GM18511 (cell line): ENCODE measurements around the gene DPH7.
"Not testable (repeated sequence)": the region's sequence is repeated elsewhere in the genome, so short reads cannot be mapped to it uniquely, and the experiment has no call there.

ENCODE experiments used
- ATAC-seq: cut with Tn5 transposase; IDR thresholded peaks from one replicate; pipeline ENCODE4 v1.9.1; 2021; ENCODE audit warnings: mild to moderate bottlenecking, moderate library complexity; ENCODE audit not compliant: unreplicated experiment

The DPH7 gene

DNA sequence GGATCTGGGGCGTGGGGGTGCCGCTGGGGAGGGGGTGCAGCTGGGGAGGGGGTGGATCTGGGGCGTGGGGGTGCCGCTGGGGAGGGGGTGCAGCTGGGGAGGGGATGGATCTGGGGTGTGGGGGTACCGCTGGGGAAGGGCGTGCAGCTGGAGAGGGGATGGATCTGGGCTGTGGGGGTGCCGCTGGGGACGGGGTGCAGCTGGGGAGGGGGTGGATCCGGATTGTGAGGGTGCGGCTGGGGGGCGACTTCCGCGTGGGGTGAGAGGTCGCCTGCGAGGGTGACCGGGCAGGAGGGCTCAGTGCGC, 27.8 kb downstream of the DPH7 start:
- not testable (repeated sequence) for ATAC-seq

DNA sequence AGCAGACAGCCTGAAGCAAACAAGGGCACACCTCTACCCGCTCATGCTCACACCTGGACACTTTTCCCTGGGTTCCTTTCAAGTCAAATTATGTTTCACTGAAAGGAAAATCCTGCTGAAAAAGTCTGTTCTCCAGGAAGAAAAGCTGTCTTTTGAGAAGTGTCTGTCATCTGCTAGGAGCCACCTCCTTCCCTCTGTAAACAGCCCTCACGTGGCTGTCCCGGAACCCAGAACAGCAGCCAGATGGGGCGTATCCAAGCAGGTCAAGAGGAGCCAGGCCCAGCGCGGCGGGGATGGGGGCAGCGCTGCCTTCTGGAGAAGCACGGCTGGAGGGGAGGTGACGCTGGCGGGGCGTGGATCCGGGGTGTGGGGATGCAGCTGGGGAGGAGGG, 28.5 kb downstream of the DPH7 start, which contains the start of gene PNPLA7:
Gene PNPLA7, minus strand, starts transcription at position 172 of the 391 bp plus-strand sequence. CDS start 205 bp downstream, outside the sequence.
- no peak for ATAC-seq

DNA sequence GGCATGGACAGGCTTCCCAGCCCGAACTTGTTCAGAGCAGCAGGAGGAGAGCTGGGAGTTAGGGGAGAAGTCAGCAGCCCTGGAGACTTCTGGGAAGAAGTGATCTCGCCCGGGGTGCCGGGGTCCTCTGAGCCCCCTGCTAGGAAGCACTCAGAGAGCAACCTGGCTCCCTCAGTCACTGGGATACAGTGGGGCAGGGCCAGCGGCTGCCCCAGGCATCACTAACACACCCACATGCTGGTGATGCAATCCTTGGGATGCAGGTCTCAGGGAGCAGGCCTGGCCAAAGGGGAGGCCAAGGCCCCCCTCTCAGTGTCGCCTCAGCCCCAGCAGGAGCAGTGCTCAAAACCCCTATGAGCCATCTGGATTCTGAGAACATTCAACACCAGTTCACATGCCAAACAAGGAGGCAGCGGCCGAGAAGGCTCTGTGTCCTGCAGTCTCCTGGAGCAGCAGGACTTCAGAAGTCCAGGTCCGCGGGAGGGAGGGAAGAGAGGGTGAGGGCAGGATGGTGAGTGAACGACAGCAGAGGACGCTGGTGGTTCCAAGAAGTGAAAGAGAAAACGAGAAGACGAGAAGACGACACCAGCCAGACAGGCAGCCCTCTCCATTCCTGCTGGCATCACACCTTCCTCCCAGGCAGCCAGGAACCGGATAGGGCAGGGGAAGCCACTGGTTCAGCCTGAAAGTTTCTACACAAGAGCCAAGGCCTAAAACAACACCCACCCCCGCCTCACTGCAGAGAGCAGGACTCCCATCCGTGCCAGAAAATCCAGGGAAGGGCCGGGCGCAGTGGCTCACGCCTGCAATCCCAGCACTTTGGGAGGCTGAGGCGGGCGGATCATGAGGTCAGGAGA, 30.8 kb downstream of the DPH7 start:
- ATAC-seq: no peak

DNA sequence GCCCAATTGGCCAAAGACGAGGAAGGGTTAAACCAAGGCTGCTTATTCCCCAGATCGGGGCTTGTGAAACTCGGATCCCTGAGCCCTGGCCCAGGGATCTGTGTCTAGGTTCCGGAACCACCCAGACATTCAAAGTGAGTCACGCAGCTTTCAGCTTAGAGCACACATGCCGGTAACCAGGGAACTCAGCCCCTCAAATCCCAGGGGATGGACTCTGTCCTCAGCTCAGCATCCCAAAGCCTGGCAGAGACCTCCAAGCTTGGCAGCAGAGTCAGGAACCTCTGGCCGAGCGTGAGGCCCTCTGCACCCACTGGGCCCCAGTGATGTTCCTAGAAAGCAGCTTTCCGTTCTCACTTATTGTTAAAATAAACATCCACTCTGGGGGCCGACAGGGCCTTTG, 33.6 kb downstream of the DPH7 start:
- ATAC-seq: no peak

DNA sequence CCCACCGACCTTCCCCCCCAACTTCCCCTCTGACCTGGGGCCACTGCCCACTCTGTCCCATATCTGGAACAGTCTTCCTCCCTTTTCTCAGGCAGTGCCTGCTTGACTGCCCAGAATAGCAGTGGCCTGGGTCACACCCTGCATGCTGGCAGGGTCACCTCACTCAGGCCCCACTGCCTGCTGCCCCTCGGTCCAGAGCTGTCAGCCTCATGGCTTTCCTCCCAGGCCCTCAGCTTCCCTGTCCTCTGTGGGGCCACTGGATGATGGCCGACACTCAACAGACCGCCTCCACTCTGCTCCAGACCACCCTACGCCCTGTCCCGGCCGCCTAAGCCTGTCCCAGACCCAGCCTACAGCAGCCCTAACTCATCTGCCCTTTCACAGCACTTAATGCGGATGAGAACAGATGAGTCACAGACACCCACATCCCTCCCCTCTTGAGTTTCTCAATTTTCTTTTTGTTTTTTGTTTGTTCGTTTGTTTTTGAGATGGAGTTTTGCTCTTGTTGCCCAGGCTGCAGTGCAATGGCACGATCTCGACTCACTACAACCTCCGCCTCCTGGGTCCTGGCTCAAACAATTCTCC, 34.5 kb downstream of the DPH7 start:
- ATAC-seq: no peak

DNA sequence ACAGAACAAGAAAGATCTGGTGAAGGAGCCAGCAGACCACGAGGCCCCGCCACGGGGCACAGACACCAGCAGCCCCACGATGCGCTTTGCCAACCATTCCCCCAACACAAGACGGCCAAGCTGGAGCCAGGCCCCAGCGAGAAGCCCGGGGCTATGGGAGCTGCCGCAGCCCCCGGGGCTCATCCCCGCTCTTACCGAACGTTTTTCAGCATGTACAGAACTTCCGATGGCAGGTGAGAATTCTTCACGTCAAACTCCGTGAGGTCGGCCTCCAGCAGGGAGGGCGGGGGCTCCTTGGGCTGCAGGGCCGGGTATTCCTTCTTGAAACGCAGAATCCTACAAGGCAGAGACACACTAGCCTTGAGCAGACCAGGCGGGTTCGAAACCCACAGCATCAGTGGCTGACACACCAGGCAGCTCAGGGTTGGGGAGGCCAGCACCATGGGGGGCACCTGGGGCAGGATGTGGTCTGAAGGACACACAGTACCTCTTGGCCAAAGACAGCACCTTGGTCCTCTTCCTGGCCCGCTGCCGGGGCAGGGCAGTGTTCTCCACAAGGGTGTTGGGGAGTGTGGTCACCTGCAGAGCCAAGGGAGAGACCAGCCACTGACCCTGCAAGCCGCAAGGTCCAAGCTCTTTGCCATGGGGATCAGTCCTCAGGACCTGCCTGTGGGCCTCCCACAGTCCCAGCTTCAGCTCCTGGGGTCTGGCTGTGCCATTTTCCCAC, 35.3 kb downstream of the DPH7 start:
- ATAC-seq: no peak

DNA sequence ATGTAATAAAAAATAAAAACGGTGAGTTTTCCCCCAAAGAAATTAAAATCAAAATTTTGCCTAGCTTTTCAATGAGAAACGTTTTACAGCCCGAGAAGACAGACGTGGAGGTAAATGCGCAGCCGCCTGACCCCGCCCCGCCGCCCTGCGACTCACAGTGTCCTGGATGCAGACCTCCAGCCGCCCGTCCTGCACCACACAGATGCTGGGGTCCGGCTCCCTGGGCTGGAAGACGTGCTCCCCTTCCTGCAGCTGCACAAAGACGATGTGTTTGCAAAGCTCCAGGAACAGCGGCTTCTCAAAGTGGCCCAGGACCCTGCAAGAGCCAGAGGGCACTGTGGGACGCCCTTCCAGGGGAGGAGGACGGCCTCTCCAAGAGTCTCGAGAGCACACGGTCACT, 36.2 kb downstream of the DPH7 start:
- ATAC-seq: no peak

DNA sequence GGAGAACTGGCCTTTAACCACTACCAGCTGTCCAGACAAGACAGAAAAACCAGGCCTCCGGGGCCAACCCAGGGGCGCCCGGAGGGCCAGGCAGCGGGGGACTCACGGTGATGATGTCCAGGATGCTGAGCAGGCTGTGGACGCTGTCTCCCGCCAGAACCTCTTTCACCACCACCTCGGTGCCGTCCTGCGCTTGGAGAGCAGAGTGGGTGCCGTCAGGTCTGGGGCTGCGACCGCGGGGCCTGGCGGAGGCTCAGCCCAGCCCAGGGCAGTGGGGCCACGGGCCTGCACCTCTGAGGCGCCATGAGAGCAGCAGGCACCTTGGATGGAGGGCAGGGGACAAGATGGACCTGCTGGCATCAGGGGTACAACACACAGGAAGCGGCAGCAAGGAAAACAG, 38.2 kb downstream of the DPH7 start:
- no peak for ATAC-seq

DNA sequence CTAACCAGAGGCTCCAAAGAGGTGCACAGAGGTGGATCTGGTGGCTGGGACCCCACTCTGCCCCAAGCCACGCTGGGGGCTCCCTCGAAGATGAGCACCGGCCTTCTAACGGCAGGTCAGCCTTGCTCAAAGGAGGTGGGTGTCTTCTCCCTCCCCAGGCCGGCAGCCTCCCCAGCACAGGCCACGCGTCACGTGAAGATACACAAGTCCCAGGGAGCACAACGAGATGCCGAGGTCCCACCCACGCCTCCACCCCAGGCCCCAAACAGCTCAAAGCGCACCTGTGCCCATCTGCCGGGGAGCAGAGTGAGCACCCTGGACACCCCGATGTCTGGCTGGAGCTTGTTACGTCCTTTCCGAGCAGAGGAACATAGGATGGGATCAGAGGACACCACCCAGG, 40.7 kb downstream of the DPH7 start:
- ATAC-seq: no peak

DNA sequence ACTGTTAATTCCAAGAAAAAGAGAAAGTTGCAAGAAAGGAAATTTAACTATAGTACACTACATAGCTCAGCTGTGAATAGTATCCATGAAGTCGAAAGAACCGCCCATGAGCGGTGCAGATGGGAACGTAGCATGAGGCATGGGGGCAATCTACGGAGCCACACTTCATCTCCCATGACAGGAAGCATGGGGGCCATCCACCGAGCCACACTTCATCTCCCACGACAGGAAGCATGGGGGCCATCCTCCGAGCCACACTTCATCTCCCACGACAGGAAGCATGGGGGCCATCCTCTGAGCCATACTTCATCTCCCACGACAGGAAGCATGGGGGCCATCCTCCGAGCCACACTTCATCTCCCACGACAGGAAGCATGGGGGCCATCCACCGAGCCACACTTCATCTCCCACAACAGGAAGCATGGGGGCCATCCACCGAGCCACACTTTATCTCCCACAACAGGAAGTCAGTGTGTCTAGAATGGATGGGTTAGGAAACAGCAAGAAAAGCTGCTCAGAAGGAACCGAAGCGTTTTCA, 42.1 kb downstream of the DPH7 start:
- not testable (repeated sequence) for ATAC-seq

DNA sequence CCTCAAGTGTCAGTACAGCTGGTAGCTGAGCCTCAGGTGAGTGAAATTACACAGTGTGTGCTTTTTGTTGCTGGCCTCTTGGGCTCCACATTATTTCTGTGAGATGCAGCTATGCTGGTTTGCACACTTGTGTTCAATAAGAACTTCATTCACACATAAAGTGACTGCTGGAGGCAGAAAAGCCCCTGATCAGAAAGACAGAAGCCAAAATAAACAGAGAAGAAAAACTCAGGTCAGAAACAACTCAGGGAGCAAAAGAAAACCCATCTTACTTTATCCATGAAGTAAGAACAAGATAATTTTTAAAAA, 43.7 kb downstream of the DPH7 start:
- no peak for ATAC-seq

DNA sequence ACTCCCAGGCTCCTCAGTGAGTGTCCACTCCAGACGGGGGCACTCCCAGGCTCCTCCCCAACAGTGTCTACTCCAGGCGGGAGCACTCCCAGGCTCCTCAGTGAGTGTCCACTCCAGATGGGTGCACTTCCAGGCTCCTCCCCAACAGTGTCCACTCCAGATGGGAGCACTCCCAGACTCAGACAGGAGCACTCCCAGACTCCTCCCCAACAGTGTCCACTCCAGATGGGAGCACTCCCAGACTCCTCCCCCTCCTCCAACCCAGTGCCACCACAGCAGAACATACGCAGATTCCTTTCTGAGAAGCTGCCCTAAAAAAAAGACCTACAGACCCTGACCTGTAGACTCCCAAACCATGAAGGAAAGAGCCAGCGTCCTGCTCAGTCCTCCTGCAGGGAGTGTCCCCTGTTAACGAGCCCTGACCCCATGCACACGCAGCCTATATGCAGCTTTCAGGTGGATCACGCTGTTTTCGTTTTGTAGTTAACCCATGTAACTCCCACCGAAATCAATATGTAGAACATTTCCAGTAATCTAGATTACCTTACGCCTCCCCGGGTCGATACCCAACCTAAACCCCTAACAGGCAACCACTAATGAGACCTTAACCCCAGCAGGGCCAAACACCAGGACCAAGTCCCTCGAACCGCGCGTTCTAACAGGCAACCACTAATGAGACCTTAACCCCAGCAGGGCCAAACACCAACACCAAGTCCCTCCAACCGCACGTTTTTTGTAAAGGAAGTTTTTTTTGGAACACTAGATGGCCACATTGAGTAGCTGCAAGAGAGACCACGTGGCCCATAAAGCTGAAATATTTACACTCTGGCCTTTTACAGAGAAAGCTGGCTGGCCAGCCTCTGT, 44.2 kb downstream of the DPH7 start:
- ATAC-seq: no peak

DNA sequence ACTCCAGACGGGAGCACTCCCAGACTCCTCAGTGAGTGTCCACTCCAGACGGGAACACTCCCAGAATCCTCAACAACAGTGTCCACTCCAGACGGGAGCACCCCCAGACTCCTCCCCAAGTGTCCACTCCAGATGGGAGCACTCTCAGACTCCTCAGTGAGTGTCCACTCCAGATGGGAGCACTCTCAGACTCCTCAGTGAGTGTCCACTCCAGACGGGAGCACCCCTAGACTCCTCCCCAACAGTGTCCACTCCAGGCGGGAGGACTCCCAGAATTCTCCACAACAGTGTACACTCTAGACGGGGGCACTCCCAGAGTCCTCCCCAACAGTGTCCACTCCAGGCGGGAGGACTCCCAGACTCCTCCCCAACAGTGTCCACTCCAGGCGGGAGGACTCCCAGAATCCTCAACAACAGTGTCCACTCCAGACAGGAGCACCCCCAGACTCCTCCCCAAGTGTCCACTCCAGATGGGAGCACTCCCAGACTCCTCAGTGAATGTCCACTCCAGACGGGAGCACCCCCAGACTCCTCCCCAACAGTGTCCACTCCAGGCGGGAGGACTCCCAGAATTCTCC, 45.7 kb downstream of the DPH7 start:
- not testable (repeated sequence) for ATAC-seq

DNA sequence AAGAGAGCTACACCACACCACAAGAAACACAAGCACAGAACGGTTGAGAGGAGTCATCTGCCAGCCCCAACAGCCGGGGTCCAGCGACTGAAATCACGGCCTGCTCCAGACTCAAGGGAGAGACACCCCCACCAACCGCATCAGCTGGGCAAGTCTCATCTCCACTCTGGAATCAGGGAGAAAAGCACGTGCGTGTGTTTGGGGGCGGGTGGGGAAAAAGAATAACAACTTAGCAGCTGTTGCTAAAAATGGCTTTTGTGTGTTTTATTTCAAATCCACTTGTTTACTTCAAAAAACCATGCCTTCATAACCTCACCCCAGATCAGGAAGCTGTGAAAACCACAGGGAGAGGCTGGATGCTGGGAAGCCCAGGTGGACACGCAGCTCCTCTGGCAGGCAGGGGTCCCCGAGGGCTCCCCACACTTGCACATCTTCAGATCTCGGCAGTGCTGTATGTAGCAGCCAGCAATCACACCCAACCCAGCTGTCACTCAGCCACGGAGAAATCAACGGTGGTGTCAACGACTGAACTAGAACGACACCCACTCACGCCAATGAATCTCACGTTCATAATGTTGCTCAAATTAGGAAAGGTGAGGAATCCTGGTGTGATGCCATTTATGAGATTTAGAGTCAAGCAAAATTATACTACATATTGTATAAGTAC, 47.5 kb downstream of the DPH7 start:
- no peak for ATAC-seq

DNA sequence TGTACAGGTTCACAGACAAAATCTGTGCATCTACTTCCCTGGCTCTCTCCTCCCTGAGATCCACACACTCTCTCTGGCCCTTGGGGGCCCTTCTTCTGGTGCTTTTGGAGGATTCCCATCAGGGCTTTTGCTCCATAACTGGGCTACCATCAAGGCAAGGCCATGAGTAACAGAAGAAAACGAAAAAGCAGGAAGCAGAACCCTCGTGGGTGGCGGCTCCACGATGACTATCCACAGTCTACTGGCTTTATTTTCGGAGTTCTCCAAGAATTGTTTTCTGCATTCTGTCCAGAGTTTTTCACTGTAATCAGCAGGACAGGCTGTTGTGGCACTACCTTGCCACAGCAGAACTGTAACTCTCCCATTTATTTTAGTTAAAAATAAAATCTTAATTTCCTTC, 48.4 kb downstream of the DPH7 start:
- ATAC-seq: no peak

DNA sequence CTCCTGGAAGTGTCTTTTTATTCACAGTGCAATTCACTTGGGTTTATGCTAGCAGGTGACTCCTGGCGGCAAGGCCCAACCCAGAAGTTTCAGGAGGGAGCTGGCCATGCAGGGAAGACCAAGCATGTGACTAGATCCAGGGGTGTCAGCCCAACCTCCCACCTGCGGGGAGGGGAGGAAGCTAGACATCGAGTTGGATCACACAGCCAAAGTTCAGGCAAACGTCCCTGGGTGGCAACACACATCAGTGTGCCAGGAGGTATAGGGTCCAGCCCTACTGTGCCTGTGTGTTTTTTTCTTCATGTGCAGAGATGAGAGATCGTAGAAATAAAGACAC, 53.8 kb downstream of the DPH7 start:
- ATAC-seq: no peak

DNA sequence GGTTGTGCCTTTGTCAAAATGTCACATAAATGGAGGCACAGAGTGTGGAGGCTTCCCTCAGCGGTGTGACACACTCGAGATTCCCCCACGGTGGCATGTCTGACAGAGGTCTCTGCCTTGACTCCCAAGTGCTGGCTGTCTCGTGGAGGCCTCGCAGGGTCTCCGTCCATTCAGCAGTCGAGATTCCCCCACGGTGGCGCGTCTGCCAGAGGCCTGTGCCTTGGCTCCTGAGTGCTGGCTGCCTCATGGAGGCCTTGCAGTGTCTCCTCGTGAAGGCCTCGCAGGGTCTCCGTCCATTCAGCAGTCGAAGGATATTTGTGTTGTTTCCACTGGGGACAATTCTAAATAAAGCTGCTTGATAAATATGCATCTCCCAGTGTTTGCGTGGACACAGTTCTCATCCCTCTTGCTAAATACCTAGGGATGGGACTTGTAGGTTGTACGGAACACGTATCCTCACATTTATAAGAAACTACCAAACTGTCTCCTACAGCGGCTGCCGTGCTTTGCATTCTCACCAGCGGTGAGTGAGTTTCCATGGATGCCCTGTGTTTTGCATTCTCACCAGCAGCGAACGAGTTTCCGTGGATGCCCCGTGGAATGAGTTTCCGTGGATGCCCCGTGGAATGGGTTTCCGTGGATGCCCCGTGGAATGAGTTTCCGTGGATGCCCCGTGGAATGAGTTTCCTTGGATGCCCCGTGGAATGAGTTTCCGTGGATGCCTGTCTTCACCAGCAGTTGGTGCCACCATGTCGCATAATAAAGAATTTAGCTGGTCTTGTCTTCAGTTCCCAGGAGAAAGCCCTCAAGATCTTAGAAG, 54.4 kb downstream of the DPH7 start:
- no peak for ATAC-seq

DNA sequence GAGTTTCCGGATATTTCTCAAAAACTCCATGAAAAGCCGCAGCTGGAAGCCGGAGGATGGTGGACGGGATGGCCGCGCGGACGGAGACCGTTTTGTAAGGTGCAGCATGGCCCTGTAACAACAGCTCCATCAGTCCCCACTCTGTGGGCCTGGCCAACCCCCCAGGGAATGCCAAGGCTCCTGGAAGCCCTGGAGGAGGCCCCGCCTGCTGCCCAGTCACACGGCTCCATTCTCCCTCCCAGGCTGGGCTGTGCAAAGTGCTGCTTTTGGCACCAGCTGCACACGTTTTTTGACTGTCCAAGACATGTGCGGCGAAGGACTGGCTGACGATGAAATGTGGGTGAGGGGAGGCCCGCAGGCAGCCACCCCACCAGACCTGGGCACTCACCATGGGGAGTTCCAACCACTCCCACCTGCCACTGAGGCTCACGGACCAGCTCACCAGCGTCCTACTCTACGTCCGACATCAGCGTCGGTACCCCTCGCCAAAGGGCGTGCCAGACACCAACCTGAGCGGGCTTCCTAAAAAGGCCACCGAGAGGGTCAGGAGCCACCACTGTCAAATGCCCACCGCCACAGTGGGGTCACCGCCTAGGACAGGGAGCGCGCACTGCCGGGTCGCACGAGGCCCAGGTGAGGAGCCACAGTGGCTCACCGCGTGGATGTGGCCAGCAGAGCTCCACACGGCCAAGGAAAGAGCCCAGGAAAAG, 55.8 kb downstream of the DPH7 start:
- ATAC-seq: no peak
